H1 (cell line): Measurements from ENCODE around the gene GUCA1A. TPM values are rescaled to one million over a fixed set of nuclear protein-coding genes. Genes with fewer than 3 reads are reported as not detected.

ENCODE experiments used
- CTCF ChIA-PET: fragments of 300-600 bp; sonication (Branson Sonifier 250); formaldehyde crosslinking; loops from one replicate; lab custom pipeline; 2021; ENCODE audit not compliant: partially characterized antibody; lab: Charles Lee
- POLR2A ChIA-PET: fragments of 300-600 bp; sonication (Branson Sonifier 250); formaldehyde crosslinking; loops from one replicate; lab custom pipeline; 2021; ENCODE audit warnings: inconsistent platforms; ENCODE audit not compliant: partially characterized antibody; lab: Charles Lee
- DNase-seq, 2 experiments: peaks; one replicate each; pipeline versions ENCODE4 v3.0.0 to v3.0.0-alpha.2; 2010 to 2022; ENCODE audit warnings: low spot score in 2 of 2, low read depth in 1 of 2, mixed read lengths in 1 of 2
- FAIRE-seq: peaks from 2 replicates; lab custom pipeline; 2011; peaks lifted over from hg19 to GRCh38; lab: Jason Lieb, UNC
- H2AFZ ChIP-seq: 2 replicates; pipeline ENCODE4 v1.8.1; 2012; ENCODE audit warnings: low read length, inconsistent platforms
- H2AK5ac ChIP-seq: 2 replicates; pipeline ENCODE4 v1.6.1; 2013; ENCODE audit warnings: low read depth, low read length
- H2BK120ac ChIP-seq: replicated peaks from 2 replicates; pipeline ENCODE3; 2013; ENCODE audit warnings: low read depth, low read length, inconsistent platforms
- H2BK12ac ChIP-seq: 2 replicates; pipeline ENCODE4 v1.6.1; 2013; ENCODE audit warnings: low read depth, low read length
- H2BK15ac ChIP-seq: 2 replicates; pipeline ENCODE4 v1.6.1; 2013; ENCODE audit warnings: low read length
- H2BK20ac ChIP-seq: 2 replicates; pipeline ENCODE4 v1.6.1; 2013; ENCODE audit warnings: low read length
- H2BK5ac ChIP-seq: 2 replicates; pipeline ENCODE4 v1.6.1; 2013; ENCODE audit warnings: low read depth, low read length
- H3K14ac ChIP-seq: 2 replicates; pipeline ENCODE4 v1.6.1; 2013; ENCODE audit warnings: inconsistent platforms; ENCODE audit not compliant: insufficient read length
- H3K18ac ChIP-seq: 2 replicates; pipeline ENCODE4 v1.6.1; 2013; ENCODE audit warnings: low read length; ENCODE audit errors: extremely low read depth
- H3K23ac ChIP-seq: 2 replicates; pipeline ENCODE4 v1.6.1; 2013; ENCODE audit warnings: inconsistent platforms; ENCODE audit not compliant: insufficient read length
- H3K23me2 ChIP-seq: 2 replicates; pipeline ENCODE4 v1.6.1; 2013; ENCODE audit warnings: low read depth, low read length
- H3K27ac ChIP-seq: 2 replicates; pipeline ENCODE4 v1.6.1; 2011; ENCODE audit warnings: low read depth, low read length, inconsistent platforms
- H3K27me3 ChIP-seq, 4 experiments: replicated peaks in 1 of 4; 1 replicate in 1 of 4; 2 replicates in 3 of 4; pipeline versions ENCODE4 v1.6.1 to v1.8.1; 2011 to 2013; ENCODE audit warnings: low read length in 3 of 4, mild to moderate bottlenecking in 3 of 4, inconsistent platforms in 2 of 4, mixed read lengths in 2 of 4, moderate library complexity in 1 of 4; ENCODE audit not compliant: control insufficient read depth in 3 of 4, insufficient read depth in 3 of 4; ENCODE audit errors: extremely low read depth in 1 of 4
- H3K36me3 ChIP-seq, 4 experiments: 2 replicates each; pipeline versions ENCODE4 v1.6.1 to v1.8.1; 2011 to 2013; ENCODE audit warnings: mild to moderate bottlenecking in 4 of 4, low read length in 3 of 4, moderate library complexity in 2 of 4, control low read depth in 1 of 4, inconsistent platforms in 1 of 4; ENCODE audit not compliant: insufficient read depth in 4 of 4, control insufficient read depth in 2 of 4
- H3K4ac ChIP-seq: replicated peaks from 2 replicates; pipeline ENCODE3; 2013; ENCODE audit warnings: low read length, low read depth, mixed read lengths, inconsistent platforms; ENCODE audit not compliant: insufficient read length
- H3K4me1 ChIP-seq, 4 experiments: replicated peaks in 1 of 4; 1 replicate in 1 of 4; 2 replicates in 3 of 4; pipeline versions ENCODE4 v1.6.1 to v1.8.1; 2011 to 2013; ENCODE audit warnings: low read length in 3 of 4, inconsistent platforms in 2 of 4, mixed read lengths in 1 of 4; ENCODE audit not compliant: insufficient read depth in 4 of 4, control insufficient read depth in 3 of 4
- H3K4me2 ChIP-seq, 2 experiments: 2 replicates each; pipeline versions ENCODE4 v1.6.1 to v1.8.1; 2011 to 2013; ENCODE audit warnings: low read depth in 2 of 2, low read length in 2 of 2, control low read depth in 1 of 2, inconsistent platforms in 1 of 2, mild to moderate bottlenecking in 1 of 2; ENCODE audit not compliant: insufficient read depth in 1 of 2
- H3K4me3 ChIP-seq, 4 experiments: fragments of 200-600, 300-600 bp in 1 of 4; sonication (generic), shearing (Covaris generic), sonication (Bioruptor Twin) in 1 of 4; 2 replicates each; pipeline versions ENCODE4 v1.5.1 to v1.8.1; 2011 to 2016; ENCODE audit warnings: low read length in 4 of 4, low read depth in 3 of 4, control low read depth in 2 of 4, inconsistent platforms in 2 of 4, mild to moderate bottlenecking in 2 of 4, mixed read lengths in 1 of 4, moderate library complexity in 1 of 4; ENCODE audit not compliant: insufficient read depth in 2 of 4; ENCODE audit errors: extremely low read depth in 1 of 4
- H3K56ac ChIP-seq: replicated peaks from 2 replicates; pipeline ENCODE3; 2013; ENCODE audit warnings: low read depth, mild to moderate bottlenecking, mixed read lengths, low read length, inconsistent platforms; ENCODE audit not compliant: insufficient read length
- H3K79me1 ChIP-seq: 2 replicates; pipeline ENCODE4 v1.6.1; 2013; ENCODE audit warnings: low read depth, low read length, control low read depth
- H3K79me2 ChIP-seq, 2 experiments: 2 replicates each; pipeline versions ENCODE4 v1.6.1 to v1.8.1; 2012 to 2013; ENCODE audit warnings: low read length in 2 of 2, mild to moderate bottlenecking in 2 of 2, inconsistent platforms in 1 of 2; ENCODE audit not compliant: insufficient read depth in 2 of 2, control insufficient read depth in 1 of 2
- H3K9ac ChIP-seq, 4 experiments: replicated peaks in 1 of 4; 1 replicate in 1 of 4; 2 replicates in 3 of 4; pipeline versions ENCODE4 v1.6.1 to v1.8.1; 2011 to 2013; ENCODE audit warnings: low read depth in 3 of 4, low read length in 3 of 4, control low read depth in 2 of 4, mild to moderate bottlenecking in 2 of 4, moderate library complexity in 2 of 4, inconsistent platforms in 1 of 4; ENCODE audit errors: extremely low read depth in 1 of 4
- H3K9me3 ChIP-seq, 2 experiments: 2 replicates each; pipeline versions ENCODE4 v1.6.1 to v1.8.1; 2012 to 2013; ENCODE audit warnings: mild to moderate bottlenecking in 2 of 2, moderate library complexity in 2 of 2, control low read depth in 1 of 2, inconsistent platforms in 1 of 2, low read depth in 1 of 2, low read length in 1 of 2, mixed read lengths in 1 of 2; ENCODE audit not compliant: insufficient read depth in 2 of 2
- H4K20me1 ChIP-seq, 2 experiments: replicated peaks in 1 of 2; 2 replicates each; pipeline versions ENCODE3 to v1.8.1; 2011 to 2013; ENCODE audit warnings: inconsistent platforms in 2 of 2, low read length in 2 of 2, mild to moderate bottlenecking in 1 of 2; ENCODE audit not compliant: insufficient read depth in 2 of 2, control insufficient read depth in 1 of 2
- H4K5ac ChIP-seq: 2 replicates; pipeline ENCODE4 v1.6.1; 2013; ENCODE audit warnings: low read length, low read depth, mixed read lengths, inconsistent platforms; ENCODE audit not compliant: insufficient read length
- H4K8ac ChIP-seq: 2 replicates; pipeline ENCODE4 v1.8.0; 2013; ENCODE audit warnings: mild to moderate bottlenecking, moderate library complexity, low read length, inconsistent platforms; ENCODE audit not compliant: insufficient read depth; ENCODE audit errors: extremely low read depth
- H4K91ac ChIP-seq: replicated peaks from 2 replicates; pipeline ENCODE3; 2013; ENCODE audit warnings: low read length, mixed read lengths, inconsistent platforms; ENCODE audit not compliant: insufficient read length
- BCL11A ChIP-seq, 2 experiments: IDR thresholded peaks; one replicate each; pipeline ENCODE4 v1.6.1; 2011; ENCODE audit warnings: low read depth in 2 of 2, low read length in 2 of 2, mild to moderate bottlenecking in 2 of 2
- CHD2 ChIP-seq: IDR thresholded peaks from 2 replicates; pipeline ENCODE4 v1.6.1; 2012; ENCODE audit warnings: low read length, improper control_type of control experiment
- CREB1 ChIP-seq: IDR thresholded peaks from 2 replicates; pipeline ENCODE4 v1.6.1; 2012; ENCODE audit warnings: inconsistent platforms
- CTBP2 ChIP-seq: IDR thresholded peaks from 2 replicates; pipeline ENCODE4 v1.7.0; 2011; ENCODE audit warnings: borderline replicate concordance, mild to moderate bottlenecking, moderate library complexity, mixed read lengths, low read length; ENCODE audit not compliant: insufficient read depth, insufficient read length
- E2F6 ChIP-seq: IDR thresholded peaks from 2 replicates; pipeline ENCODE4 v1.6.1; 2012; ENCODE audit warnings: inconsistent platforms
- EP300 ChIP-seq, 2 experiments: IDR thresholded peaks; 1 replicate in 1 of 2; 2 replicates in 1 of 2; pipeline ENCODE4 v1.6.1; 2011 to 2012; ENCODE audit warnings: low read depth in 2 of 2, low read length in 2 of 2, mild to moderate bottlenecking in 2 of 2, borderline replicate concordance in 1 of 2, inconsistent platforms in 1 of 2, moderate library complexity in 1 of 2
- GABPA ChIP-seq: IDR thresholded peaks from 2 replicates; pipeline ENCODE4 v1.6.1; 2011; ENCODE audit warnings: mild to moderate bottlenecking, low read length, moderate library complexity, borderline replicate concordance; ENCODE audit not compliant: insufficient read depth
- MAX ChIP-seq: IDR thresholded peaks from 2 replicates; pipeline ENCODE4 v1.6.1; 2012; ENCODE audit warnings: inconsistent platforms
- PHF8 ChIP-seq: fragments of 200-600 bp; sonication (generic); conservative IDR thresholded peaks from 2 replicates; pipeline ENCODE4 v1.7.1; 2012; ENCODE audit warnings: low read depth, mild to moderate bottlenecking, inconsistent platforms, low read length, moderate library complexity
- POLR2A ChIP-seq, 2 experiments: IDR thresholded peaks; 1 replicate in 1 of 2; 2 replicates in 1 of 2; pipeline ENCODE4 v1.6.1; 2011; ENCODE audit warnings: low read depth in 2 of 2, low read length in 2 of 2, mild to moderate bottlenecking in 2 of 2; ENCODE audit errors: control extremely low read depth in 1 of 2
- RFX5 ChIP-seq: IDR thresholded peaks from 2 replicates; pipeline ENCODE4 v1.6.1; 2011; ENCODE audit warnings: low read depth, low read length, improper control_type of control experiment, borderline replicate concordance
- TAF7 ChIP-seq: optimal IDR thresholded peaks from 2 replicates; pipeline ENCODE3; 2011; ENCODE audit warnings: low read depth, mild to moderate bottlenecking, inconsistent platforms, low read length, moderate library complexity, borderline replicate concordance
- TCF12 ChIP-seq: IDR thresholded peaks from 2 replicates; pipeline ENCODE4 v1.6.1; 2011; ENCODE audit warnings: low read depth, mild to moderate bottlenecking, low read length
- WGBS, 2 experiments: shearing (Covaris generic) in 1 of 2; methylation state at CpG; one replicate each; pipeline versions ENCODE4 v1.1.6 to v1.1.7; 2013 to 2015; ENCODE audit warnings: low lambda C conversion rate in 2 of 2, mixed read lengths in 2 of 2, inconsistent platforms in 1 of 2, low coverage in 1 of 2, missing lambda C conversion rate in 1 of 2; ENCODE audit not compliant: insufficient replicate concordance in 2 of 2, insufficient coverage in 1 of 2, insufficient read length in 1 of 2; ENCODE audit errors: extremely low coverage in 1 of 2, missing lambda C conversion rate in 1 of 2; 5-methylcytosine and 5-hydroxymethylcytosine counted together
- polyA plus RNA-seq, 7 experiments: library from polyadenylated mRNA; depleted of rRNA in 3 of 7; stranded (reverse) in 5 of 7; unstranded in 2 of 7; fragments of >200 nt in 5 of 7; fragments of 200-250 nt in 2 of 7; gene quantifications; 1 replicate in 5 of 7; 2 replicates in 1 of 7; 4 replicates in 1 of 7; pipeline versions ENCODE4 v1.2.1 to v1.2.3, GENCODE V29; 2011 to 2013; ENCODE audit warnings: missing spikeins in 2 of 7, mixed read lengths in 2 of 7
- total RNA-seq: library from RNA; stranded (reverse); fragmentation: NEBNext Ultra II Directional; extraction: Animal tissue kit (Norgen Biotek cat#: 25700); gene quantifications from 2 replicates; pipeline ENCODE4 v1.2.1, GENCODE V29; 2021

GUCA1A gene
- total and polyA plus RNA-seq, 2 of the 8 experiments (the other 6 are each of a cell fraction or from before 2014, with no cell fraction given): 4.6 to 24.6 TPM

- Histone ChIP-seq H3K9me3 (no peaks in the 10 kb centered on the region), H2BK15ac (no peak overlapping the region; the same call in 1 of the 2 replicates), H3K4ac (no peak overlapping the region), H3K14ac (no peak overlapping the region), H3K27me3 (no peaks in the 10 kb centered on the region), H3K56ac (no peak overlapping the region), H3K36me3 (no peaks in the 10 kb centered on the region), H3K27ac (no peak overlapping the region), H4K5ac (no peak overlapping the region), H2BK5ac (0 out of 2 replicates have a peak overlapping the region, but pooled peaks have one; percentile 7), H3K4me2 (no peak overlapping the region), H3K79me1 (no peaks in the 10 kb centered on the region), H3K4me1 (peaks cover 0 to 10% (median 4%) of the 10 kb centered on the region in 4 experiments; a peak in 4 of 7 replicates), H3K4me3 (no peak overlapping the region), H2BK12ac (peak overlapping the region; percentile 31; the same call in 1 of the 2 replicates), H2BK120ac (no peak overlapping the region), H2BK20ac (0 out of 2 replicates have a peak overlapping the region, but pooled peaks have one; percentile 86), H3K23ac (no peak overlapping the region), H3K79me2 (no peaks in the 10 kb centered on the region), H3K9ac (no peak overlapping the region; a peak in 1 of 7 replicates), H4K20me1 (no peaks in the 10 kb centered on the region), H4K91ac (no peak overlapping the region), H2AK5ac (0 out of 2 replicates have a peak overlapping the region, but pooled peaks have one; percentile 3), H4K8ac (no peak overlapping the region), H3K18ac (no peak overlapping the region; the same call in 1 of the 2 replicates), H3K23me2 (no peaks in the 10 kb centered on the region), H2AFZ (no peak overlapping the region)
- CTCF ChIA-PET: interaction anchor here (0.5 to 3.0 kb wide), 15 partner anchors 9 to 1643 kb away, joined by 3 to 12 read pairs (median 4); no protein-coding TSS in a partner anchor
- POLR2A ChIA-PET: interaction anchor here (0.6 to 1.4 kb wide), 5 partner anchors 9 to 135 kb away, joined by 3 read pairs; partner anchors contain the start of genes GUCA1B and TAF8
- 87% methylated on average over 10 of the region's 10 CpGs; no CpG with 5 or more reads in 1 of the 2 experiments for WGBS, 2 experiments
- FAIRE-seq: no peak
- no peak for DNase-seq
- TF ChIP-seq CREB1: no peak
- TF ChIP-seq BCL11A (IDR thresholded peaks at IDR 0.05; ENCODE audit: low read depth in 2 of 2, low read length in 2 of 2): no peak
- no peak for TF ChIP-seq RFX5
- no peak for TF ChIP-seq PHF8
- TF ChIP-seq CTBP2: no peak
- no peak for TF ChIP-seq MAX
- no peak for TF ChIP-seq TCF12
- TF ChIP-seq GABPA: no peak
- no peak for TF ChIP-seq CHD2
- TF ChIP-seq POLR2A (IDR thresholded peaks at IDR 0.05; ENCODE audit: control extremely low read depth in 1 of 2, low read depth in 2 of 2, low read length in 2 of 2): no peak
- TF ChIP-seq E2F6: no peak
- TF ChIP-seq TAF7: no peak
- no peak for TF ChIP-seq EP300 (IDR thresholded peaks at IDR 0.05; ENCODE audit: borderline replicate concordance in 1 of 2, low read depth in 2 of 2, low read length in 2 of 2)
These were observed 12.4 kb downstream of the GUCA1A start for GRCh38 chr6:42185597-42185996.
